Stimulated activated naive CD8-positive, alpha-beta T cell treated with anti-CD3 and anti-CD28 coated beads, Interleukin-15, Interleukin-2, amounts not matched to agents 100 U/mL and 50 U/mL, for 24 hours (primary cell): ENCODE measurements around the gene RCL1.

ENCODE experiments used
- ATAC-seq: fragments of 150-1000 bp; cut with Tn5 transposase; one replicate; pipeline ENCODE4 v1.10.0; 2021
- DNase-seq: peaks from one replicate; pipeline ENCODE4 v3.0.0; 2021

The RCL1 gene

DNA sequence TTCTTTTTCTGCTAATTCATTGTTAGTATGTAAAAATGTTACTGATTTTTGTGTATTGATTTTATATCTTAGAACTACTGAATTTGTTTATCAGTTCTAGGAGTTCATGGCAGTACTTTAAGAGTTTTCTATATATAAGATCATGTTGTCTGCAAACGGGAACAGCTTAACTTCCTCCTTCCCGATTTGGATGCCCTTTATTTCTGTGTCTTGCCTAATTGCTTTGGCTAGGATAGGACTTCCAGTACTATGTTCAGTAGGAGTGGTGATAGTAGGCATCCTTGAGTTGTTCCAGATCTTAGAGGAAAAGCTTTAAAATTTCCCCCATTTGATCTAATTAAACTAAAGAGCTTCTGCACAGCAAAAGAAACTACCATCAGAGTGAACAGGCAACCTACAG lies 20.1 kb downstream of the RCL1 start:
- no peak for DNase-seq
- ATAC-seq, result no peak

DNA sequence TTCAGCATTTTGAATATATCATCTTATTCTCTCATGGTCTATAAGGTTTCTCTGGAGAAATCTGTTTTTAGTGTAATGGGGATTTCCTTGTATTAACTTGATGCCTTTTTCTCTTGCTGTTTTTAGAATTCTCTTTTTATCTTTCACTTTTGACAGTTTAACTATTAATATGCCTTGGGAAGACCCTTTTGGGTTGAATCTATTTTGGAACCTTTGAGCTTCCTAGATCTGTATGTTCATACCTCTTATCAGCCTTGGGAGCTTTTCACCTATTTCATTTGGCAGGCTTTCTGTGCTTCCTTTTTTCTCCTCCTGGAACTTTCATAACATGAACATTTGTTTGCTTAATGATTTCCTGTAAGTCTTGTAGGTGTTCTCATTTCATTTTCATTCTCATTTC lies 22.2 kb downstream of the RCL1 start:
- DNase-seq, result no peak
- no peak for ATAC-seq

DNA sequence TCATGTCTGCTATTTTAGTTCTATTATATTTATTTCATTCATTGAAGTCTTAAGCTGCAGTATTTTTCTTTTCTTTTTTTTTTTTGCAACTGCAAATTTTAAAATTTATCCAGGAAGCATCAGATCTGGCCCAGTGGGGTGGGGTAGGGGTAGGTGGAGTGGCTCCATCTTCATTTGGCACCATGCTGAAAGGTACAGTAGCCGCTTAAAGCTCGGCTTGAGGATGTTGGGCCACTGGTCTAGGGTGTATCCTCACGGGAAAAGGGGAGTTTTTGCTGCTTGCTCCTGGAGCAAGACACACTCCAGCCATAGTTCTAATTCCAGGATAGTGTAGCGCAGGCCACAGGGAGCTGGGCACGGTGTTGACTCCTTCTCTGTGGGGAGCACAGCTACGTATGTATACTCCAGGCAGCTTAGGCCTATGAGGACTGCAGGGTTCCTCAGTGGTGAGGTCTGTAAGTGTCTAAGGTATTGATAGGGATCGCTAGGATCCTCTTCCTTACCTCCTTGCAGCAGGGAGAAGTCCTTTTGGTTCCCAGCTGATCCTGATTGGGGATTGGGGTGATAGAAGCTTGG lies 22.7 kb downstream of the RCL1 start:
- ATAC-seq (no peak), DNase-seq (no peak)

DNA sequence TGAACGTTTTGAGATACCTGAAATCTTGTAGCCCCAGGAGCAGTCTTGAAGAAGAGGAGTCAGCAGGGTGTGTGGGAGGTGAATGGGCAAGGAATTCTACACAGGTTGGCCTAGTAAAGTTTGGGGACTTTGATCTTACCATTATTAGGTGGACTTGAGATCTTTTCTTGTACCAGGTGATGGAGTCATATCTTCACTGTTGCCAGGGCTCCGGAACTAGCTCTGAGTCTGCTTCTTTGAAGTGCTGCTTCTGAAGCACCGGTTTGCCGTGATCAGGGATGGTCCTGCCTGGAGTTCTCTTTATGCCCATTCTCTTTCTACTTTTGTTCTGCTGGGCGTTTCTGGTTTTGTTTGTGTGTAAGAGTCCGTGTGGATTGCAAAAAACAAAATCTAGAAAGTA lies 27.4 kb downstream of the RCL1 start:
- no peak for ATAC-seq
- no peak for DNase-seq

DNA sequence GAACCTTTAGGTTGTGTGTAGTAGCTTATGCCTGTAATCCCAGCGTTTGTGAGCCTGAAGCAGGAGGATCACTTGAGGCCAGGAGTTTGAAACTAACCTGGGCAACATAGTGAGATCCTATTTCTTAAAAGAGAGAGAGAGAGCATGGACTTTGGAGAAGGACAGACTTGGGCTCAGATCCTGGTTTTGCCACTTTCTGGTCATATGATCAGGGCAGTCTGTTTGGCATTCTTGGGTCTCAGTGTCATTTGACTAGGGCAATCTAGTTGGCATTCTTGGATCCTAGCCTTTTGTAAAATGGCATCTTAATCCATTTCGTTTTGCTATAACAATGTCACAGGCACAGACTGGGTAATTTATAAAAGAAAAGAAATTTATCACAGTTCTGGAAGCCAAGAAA lies 28.4 kb downstream of the RCL1 start:
- ATAC-seq (no peak), DNase-seq (no peak)

DNA sequence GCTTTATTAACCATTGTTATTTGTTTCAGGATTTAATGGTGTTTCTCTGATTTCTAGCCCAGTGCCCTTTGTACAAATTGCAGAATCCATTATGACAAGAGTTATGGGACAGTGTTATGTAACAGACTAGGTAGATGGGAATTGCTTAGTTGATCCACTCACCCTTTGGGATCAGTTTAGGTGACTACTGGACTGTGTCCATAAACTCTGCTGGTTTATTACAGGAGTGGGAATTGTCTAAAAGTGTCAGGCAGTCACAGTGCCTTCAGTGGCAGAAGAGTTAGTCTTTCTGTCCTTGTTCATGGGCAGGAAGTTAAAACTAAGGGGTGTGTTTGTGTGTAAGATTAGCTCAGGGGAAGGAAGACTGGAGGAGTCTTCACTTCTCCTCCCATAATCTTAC lies 29.3 kb downstream of the RCL1 start:
- no peak for DNase-seq
- no peak for ATAC-seq

DNA sequence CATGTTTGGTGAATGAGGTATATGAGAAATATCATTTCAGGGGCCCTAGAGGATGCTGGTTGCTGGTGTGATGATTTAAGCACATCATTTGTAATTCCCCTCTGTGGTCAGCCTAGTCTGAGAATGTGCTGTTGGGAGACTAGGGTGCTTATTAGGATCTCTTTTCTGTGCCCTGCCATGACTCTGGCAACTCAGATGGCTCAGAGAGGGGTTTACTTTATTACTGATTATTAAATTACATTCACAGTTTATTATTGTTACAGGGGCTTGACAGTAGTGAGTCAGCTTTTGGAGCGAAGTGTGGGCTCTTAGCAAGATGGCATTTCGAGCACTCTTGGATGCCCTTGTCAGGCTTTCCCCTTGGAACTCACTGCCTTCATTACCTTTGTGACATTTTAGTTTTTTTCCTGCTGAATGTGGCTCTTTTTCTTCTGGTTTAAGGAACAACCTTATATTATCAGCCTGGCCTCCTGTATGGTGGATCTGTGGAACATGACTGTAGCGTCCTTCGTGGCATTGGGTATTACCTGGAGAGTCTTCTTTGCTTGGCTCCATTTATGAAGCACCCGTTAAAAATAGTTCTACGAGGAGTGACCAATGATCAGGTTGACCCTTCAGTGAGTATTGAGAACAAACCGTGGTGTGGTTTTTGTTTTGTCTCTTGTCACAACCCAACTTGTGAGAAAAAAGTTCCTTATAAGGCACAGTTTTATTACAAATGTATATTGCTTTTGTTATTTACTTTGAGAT lies 33.8 kb downstream of the RCL1 start:
- ATAC-seq, result no peak
- no peak for DNase-seq

DNA sequence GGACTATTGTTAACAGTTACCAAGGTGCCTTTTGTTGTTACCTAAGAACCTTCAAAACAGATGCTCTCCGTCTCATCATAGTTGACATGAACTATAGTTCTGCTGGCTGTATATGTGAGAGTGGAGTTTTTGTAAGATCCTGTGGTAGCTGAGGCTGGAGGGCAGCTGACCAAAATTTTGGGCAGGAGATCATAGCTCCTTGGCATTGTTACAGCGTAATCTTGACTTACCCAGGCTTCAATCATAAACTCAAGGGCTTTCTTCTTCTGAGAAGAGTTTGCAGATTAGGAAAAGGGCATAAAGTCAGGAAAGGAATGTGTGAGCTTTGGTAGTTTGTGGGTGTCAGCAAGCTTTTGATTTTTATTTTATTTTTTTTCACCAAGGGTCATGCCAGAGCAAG lies 34.5 kb downstream of the RCL1 start:
- no peak for DNase-seq
- no peak for ATAC-seq

DNA sequence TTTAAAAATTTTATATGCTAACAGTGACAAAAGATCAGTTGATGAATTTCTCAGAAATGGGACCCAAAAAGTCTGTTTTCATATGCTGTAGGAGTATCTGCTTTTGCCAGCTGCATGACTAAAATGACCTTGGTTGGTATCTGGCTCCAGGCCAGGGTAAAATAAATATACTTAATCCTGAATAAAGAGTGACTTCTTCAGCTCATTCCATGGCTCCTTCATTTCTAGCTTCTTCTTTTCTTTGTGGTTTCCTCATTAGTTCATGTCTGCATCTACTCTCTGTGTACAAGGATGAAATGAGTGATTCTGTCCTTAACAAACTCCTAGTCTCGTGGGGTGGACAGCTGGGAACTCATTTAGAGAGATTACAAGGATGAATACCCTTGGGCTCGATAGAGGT lies 36.0 kb downstream of the RCL1 start:
- DNase-seq (no peak), ATAC-seq (no peak)

DNA sequence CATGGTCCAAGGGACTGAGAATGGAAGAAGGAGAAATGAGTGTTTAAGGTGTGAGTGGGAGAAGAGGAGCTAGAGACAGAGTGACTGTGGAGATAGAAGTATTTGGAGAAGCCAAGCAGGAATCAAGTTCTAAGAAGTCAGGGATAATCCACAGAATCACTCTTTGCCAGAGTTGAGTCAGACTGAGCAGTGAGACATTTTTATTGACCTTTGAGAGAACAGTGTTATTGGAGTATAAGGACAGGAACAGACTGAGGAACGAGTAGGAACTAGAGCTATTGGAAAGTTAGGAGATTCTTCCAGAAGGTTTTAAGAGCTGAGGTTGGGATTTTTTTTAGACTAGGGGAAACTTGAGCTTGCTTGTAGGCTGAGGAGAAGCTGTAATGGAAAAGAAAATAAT lies 37.2 kb downstream of the RCL1 start:
- ATAC-seq, result no peak
- no peak for DNase-seq

DNA sequence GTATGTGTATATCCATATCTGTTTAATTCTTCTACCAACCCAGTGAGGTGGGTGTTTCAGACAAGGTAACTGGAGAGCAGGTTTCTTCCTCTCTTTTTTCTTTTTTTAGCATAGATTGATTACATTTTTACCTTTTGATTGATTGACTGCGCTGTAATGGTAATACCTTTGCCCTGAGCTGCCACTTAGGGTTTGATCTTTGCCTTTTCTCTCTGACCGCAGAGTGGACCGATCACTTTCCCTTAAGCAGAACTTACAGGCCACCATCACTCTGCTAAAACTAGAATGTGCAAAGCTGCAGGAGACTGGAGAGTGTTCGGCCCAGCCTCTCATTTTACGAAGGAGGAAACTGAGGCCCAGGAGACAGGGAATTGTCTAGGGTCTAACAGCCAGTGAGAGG lies 38.0 kb downstream of the RCL1 start:
- ATAC-seq (no peak), DNase-seq (no peak)

DNA sequence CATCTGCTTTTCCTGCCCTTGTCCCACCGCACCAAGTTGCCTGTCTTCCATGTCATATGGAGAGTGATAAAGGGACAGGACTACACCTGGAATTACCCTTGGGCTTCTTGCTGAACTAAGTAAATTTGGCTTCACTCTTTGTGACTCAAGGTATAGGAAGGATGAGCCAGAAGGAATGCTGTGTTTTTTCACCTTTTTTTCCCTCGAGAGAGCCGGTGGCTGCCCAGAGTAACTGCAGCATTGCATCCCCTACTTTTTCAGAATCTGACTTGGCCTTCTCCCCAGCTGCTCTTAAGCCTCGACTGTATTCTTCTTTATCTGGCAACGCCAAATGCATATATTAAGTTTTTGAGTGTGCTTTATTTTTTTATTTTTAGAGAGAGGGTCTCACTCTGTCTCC lies 38.4 kb downstream of the RCL1 start:
- ATAC-seq (no peak), DNase-seq (no peak)

DNA sequence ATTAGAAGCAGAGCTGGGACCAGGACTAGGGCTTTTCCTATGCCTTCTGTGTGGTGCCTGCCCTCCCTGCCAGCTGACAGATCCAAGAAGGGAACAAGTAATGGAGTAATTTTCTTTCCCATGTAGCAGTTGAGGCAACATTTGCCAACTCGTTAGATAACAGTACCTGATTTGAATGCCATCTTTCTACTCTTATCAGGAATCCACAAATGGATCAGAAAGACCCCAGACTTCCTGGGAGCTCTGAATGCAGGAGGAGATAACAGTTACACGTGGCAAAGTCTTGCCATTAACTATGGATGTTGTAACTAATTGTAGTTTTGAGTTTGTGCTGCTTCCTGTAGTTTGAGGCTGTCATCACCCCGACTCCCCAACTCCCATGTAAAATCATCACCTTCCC lies 39.2 kb downstream of the RCL1 start:
- no peak for ATAC-seq
- DNase-seq, result no peak

DNA sequence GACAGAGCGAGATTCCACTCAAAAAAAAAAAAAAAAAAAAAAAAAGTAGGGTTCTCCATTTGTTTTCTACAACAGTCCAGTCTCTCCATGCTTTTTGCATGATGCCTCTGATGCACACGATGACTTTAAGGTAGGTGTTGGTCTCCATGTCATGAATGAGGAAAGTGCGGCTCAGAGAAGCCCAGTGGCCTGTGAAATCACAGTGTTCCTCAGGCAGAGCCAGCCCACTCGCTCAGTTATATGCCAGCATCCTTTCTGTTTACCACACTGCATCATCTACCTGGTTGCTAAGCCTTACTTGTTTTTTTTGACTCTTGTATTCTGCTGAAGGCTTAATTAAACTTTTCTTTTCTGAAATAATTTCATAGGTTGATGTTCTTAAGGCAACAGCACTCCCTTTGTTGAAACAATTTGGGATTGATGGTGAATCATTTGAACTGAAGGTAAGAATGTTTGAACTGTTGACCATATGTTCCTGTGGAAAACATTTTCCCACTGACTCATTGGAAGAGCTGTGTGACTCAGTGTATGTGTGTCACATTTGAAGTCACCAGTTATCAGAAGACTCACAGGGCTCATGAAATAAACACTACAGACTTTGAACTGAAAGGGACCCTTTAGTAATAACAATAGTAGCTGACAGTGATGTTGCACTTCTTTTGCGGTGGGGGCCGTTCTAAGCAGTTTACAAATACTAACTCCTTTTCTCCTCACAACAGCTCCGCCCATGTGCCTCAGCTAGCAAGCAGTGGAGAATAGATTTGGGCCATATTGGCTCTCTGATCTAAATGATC lies 40.2 kb downstream of the RCL1 start:
- ATAC-seq (peak; percentile 91), DNase-seq (peak; percentile 49)

DNA sequence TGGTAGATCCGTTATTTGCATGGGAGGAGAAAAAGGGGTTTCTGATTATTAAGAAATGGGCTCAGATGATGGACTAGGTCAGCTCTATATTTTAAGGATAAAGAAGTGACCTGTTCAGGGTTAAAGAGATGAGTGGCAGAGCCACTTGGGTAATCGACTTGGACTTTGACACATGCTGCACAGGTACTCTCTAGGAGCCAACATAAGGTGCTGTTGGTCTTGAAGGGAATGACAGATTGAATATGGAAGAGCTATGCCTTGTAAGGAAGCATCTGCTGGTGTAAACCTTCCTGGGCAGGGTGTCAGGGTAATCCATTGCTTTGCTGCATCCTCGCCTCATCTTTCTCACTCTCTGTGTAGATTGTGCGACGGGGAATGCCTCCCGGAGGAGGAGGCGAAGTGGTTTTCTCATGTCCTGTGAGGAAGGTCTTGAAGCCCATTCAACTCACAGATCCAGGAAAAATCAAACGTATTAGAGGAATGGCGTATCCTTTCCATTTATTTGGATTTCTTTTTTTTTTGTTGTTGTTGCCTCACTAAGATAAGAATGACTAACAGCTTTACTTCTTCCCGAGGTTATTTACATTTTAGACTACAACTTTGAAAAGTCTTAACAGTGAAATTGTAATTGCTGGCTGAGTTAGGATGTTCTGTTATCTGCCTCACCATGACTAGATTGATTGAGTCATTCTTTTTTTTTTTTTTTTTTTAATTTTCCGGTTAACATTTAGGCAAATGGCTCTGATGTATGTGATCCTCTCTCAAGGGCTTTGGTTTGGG lies 41.2 kb downstream of the RCL1 start:
- no peak for DNase-seq
- no peak for ATAC-seq

DNA sequence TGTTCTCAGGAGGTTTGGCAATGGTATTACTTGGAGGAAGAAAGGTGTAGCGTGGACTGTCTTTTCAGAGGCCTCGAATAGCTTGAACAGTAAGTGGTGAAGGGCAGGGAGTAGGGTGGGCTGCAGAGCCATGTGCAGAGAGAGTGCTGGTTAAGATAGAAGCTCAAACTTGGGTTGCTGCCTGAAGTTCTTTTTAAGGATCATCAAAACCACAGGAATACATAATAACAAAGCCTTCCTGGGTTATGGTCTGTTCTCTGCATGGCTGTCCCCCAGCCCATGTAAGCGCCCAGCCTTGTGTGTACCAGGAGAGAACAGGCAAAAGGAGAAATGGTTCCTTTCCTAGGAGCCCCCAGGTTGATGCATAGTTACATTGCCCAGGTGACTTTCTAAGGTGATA lies 43.9 kb downstream of the RCL1 start:
- DNase-seq (no peak), ATAC-seq (no peak)

DNA sequence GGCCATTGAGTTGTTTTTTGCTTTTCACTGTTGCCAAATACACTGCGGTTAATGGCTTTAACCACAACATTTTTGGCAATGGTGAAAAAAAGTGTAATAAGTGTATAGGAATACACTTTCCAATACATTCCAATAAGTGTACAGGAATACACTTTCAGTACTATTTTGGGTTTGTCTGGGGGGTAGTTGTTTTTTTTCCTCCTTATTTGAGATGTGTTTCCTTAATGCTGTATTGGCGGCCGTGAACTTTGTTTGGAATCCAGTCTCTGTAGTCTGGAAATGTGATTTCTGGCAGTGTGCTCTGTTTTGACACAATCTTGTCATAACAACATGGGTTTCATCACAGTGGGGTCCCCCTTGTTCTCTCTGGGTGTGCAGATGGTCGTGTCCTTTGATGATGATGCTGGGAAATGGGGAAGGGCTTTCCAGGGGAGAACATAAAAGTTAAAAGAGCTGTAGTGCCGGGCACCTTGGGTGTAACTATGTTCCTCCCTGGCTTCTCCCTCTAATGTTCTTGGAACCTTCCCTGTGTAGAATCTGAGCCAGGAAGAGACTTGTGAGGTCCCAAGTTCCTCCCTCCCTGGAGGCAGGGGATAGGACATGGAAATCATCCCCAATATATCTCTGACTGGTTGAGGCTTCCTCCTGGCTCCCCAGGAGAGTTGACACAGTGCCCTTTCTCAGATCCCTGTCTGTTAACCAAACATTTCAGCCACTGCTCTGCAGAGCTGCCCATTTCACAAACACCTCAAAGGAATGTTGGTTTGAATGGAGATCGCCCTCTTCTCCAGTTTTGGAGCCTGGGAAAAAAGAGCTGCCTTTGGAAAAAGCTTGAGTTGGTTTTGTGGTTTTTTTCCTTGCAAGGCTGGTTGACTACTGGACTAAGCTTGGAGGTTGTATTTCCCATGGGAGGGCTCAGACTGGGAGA lies 44.8 kb downstream of the RCL1 start:
- DNase-seq, result no peak
- ATAC-seq, result no peak

DNA sequence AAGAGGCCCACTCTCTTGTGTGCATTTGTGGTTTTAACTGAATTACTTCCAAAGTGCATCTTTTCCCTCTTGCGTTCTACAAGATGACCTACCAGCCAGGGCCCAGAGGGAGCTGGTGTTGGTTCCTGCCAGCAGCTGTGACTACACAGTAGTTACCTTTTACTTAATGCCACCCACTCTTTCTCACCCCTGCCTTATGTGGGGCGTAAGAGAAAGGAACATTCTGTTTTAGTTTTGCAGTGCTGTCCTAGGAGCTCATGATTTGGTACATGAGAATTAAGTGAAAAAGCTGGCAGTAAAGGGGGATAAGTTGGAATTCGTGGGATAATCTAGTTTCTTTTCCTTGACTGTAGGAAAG lies 45.4 kb downstream of the RCL1 start:
- DNase-seq (no peak), ATAC-seq (peak; percentile 48)

DNA sequence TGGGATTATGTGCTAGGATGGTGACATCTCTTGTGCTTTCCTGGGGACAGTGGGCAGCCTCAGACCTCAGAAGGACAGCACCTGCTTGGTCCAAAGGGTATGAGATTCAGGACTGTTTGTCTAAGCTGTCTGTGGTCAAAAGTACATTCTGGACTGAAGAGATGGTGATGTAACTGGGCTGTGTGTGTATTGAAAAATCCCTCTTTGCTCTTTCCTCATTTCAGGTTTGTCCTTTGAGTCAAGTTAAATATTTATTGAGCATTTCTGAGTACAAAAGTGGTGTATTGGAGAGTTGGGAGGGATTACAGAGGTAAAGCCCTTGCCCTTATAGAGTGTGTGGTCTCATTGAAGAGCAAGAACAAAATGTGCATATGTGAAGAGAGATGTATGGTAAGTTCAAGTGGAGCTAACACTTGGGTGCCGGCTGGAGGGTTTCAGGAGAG lies 46.7 kb downstream of the RCL1 start:
- ATAC-seq (no peak), DNase-seq (no peak)

DNA sequence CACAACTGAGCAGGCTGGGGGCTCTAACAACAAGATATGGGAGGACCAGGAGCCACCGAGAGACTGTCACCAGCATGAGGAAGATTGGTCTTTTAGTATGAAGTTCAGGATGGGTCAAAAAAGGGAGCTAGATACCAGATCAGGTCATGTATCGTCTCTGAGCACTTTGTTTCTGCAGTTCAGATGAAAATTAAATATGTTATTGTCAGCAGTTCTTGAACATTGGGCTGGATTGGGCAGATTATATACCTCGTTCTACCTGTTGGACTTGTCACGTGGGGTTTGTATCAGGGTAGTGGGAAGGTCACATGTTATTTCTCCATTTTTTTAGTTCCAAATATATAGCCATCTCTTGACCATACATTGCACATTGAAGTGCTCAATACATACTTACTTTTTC lies 47.3 kb downstream of the RCL1 start:
- DNase-seq, result no peak
- no peak for ATAC-seq

DNA sequence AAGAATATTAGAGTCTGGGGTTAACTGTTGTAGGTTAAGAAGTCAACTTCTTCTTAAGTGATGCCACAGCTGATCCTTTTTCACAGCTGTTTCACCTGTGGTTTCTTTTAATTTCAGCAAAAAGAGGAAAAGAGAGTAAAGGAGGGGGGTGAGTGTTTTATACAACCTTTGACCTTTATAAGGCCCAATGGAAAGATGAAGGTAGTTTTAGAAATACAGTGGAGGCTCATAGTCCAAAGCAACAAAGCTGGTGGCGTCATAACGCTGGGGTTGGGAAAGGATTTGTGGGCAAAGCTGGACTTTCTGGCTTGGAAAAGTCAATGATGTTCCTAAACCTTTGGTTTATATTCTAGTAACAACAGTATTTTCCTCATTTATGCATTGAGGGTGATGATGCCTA lies 49.5 kb downstream of the RCL1 start:
- DNase-seq (no peak), ATAC-seq (no peak)

DNA sequence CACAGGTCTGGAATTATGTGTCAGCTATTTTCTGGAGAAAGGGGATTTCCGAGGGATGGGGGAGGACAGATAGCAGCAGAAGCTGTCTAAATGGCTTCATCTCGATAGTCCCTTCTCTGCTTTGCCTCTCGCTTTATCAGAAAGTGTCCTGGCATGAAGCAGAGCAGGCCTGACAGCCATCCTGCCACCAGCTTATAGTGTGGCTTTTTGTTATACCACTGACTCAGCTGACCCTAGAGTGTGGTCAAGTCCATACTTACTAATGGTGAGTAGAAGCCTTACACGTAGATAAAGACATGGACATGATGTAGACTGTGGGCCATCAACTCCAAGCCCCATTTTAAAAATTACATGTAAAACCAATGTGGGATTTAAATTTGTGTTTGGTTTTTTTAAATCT lies 50.0 kb downstream of the RCL1 start:
- DNase-seq, result no peak
- no peak for ATAC-seq
